ENCODE results near the gene PKP1. TPM values are rescaled to one million over a fixed set of nuclear protein-coding genes. Genes with fewer than 3 reads are reported as not detected.

Gene PKP1
- total and polyA plus RNA-seq, 2 experiments from 2014 or later, result 0.19 to 0.83 TPM

DNA sequence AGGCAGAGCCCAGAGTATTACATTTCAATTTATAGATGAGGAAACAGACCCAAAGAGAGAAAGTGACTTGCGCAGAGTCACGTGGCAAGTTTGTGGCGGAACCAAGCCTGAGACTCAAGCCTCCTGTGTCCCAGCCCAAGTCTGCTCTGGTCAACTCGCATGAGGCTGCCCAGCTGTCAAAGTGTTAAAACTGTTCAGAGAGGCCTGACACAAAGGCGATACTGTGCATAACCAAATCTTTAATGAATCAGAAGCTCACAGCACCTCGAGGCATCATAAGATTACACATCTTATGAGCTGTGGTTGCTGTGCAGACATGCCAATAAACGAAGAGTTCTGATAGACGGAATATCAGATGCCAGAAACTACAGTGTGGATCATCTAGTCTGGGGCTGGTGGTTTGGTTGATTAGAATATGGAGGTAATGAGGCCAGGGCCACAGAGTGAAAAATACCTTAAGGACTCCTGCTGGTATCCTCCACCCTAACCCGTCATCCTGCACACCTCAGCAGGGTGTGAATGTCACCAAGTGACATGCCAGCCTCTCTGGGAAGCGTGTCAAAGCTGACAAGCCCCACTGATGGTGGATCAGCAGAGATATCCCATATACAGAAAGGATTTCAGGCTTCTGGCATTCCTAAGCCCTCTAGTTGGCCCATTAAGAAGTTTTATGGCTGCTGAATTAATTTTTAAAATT lies 52.0 kb downstream of the PKP1 start (continued):
- TF ChIP-seq, protein P1, sequence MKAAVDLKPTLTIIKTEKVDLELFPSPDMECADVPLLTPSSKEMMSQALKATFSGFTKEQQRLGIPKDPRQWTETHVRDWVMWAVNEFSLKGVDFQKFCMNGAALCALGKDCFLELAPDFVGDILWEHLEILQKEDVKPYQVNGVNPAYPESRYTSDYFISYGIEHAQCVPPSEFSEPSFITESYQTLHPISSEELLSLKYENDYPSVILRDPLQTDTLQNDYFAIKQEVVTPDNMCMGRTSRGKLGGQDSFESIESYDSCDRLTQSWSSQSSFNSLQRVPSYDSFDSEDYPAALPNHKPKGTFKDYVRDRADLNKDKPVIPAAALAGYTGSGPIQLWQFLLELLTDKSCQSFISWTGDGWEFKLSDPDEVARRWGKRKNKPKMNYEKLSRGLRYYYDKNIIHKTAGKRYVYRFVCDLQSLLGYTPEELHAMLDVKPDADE (IDR thresholded peaks at IDR 0.05), result no peak
- TF ChIP-seq, protein P2, sequence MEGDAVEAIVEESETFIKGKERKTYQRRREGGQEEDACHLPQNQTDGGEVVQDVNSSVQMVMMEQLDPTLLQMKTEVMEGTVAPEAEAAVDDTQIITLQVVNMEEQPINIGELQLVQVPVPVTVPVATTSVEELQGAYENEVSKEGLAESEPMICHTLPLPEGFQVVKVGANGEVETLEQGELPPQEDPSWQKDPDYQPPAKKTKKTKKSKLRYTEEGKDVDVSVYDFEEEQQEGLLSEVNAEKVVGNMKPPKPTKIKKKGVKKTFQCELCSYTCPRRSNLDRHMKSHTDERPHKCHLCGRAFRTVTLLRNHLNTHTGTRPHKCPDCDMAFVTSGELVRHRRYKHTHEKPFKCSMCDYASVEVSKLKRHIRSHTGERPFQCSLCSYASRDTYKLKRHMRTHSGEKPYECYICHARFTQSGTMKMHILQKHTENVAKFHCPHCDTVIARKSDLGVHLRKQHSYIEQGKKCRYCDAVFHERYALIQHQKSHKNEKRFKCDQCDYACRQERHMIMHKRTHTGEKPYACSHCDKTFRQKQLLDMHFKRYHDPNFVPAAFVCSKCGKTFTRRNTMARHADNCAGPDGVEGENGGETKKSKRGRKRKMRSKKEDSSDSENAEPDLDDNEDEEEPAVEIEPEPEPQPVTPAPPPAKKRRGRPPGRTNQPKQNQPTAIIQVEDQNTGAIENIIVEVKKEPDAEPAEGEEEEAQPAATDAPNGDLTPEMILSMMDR (conservative IDR thresholded peaks at IDR 0.05; ENCODE audit: low read depth in 2 of 2), result no peak
- no peak for TF ChIP-seq EZH2 (IDR thresholded peaks at IDR 0.05; ENCODE audit: low read depth, unreplicated experiment)
- TF ChIP-seq STAT1 (IDR thresholded peaks at IDR 0.05; ENCODE audit: unreplicated experiment), result no peak
- TF ChIP-seq NANOG (IDR thresholded peaks at IDR 0.05; ENCODE audit: borderline replicate concordance), result no peak
- no peak for TF ChIP-seq CREB1 (CRISPR knock-in tag; IDR thresholded peaks at IDR 0.05; ENCODE audit: low read depth)
- TF ChIP-seq JUNB (IDR thresholded peaks at IDR 0.05; ENCODE audit: unreplicated experiment), result no peak
- TF ChIP-seq ZNF331 (CRISPR knock-in tag; IDR thresholded peaks at IDR 0.05; ENCODE audit: low read depth), result no peak

DNA sequence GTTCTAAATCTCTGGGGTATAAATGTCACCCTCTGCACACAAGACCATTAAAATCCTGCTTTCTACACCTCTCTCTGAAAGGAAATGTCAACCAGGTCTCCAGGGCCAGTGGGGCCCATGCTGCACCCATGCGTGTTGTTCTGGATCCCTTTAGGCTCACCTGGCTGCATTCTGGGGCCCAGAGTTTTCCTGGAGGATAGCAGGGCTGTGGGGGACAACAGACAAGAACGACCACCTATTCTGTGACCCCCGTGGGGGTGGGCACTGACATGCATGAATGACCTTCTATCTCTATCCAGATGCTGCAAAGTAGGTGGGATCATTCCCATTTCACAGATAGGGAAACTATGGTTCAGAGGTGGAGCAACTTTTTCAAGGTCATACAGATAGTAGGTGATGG lies 52.6 kb downstream of the PKP1 start:
- no peak overlapping the region for H3K27ac ChIP-seq (ENCODE audit: low read depth)
- H3K9me3 Mint-ChIP-seq, result 0 out of 3 replicates have a peak, but pooled peaks cover under 1% of the 10 kb centered on the region
- TF ChIP-seq ZNF331 (CRISPR knock-in tag; IDR thresholded peaks at IDR 0.05; ENCODE audit: low read depth) (no peak), NANOG (IDR thresholded peaks at IDR 0.05; ENCODE audit: borderline replicate concordance) (no peak), EZH2phosphoT487 (IDR thresholded peaks at IDR 0.05; ENCODE audit: unreplicated experiment) (no peak), JUNB (IDR thresholded peaks at IDR 0.05; ENCODE audit: unreplicated experiment) (no peak), CREB1 (CRISPR knock-in tag; IDR thresholded peaks at IDR 0.05; ENCODE audit: low read depth) (no peak), EZH2 (IDR thresholded peaks at IDR 0.05; ENCODE audit: low read depth, unreplicated experiment) (no peak), STAT1 (IDR thresholded peaks at IDR 0.05; ENCODE audit: unreplicated experiment) (no peak), ZNF114 (CRISPR knock-in tag; IDR thresholded peaks at IDR 0.05) (no peak), POLR2AphosphoS5 (IDR thresholded peaks at IDR 0.05; ENCODE audit: low read depth) (no peak)
- TF ChIP-seq, protein P2 (conservative IDR thresholded peaks at IDR 0.05; ENCODE audit: low read depth in 2 of 2), result no peak
- TF ChIP-seq, protein P3, sequence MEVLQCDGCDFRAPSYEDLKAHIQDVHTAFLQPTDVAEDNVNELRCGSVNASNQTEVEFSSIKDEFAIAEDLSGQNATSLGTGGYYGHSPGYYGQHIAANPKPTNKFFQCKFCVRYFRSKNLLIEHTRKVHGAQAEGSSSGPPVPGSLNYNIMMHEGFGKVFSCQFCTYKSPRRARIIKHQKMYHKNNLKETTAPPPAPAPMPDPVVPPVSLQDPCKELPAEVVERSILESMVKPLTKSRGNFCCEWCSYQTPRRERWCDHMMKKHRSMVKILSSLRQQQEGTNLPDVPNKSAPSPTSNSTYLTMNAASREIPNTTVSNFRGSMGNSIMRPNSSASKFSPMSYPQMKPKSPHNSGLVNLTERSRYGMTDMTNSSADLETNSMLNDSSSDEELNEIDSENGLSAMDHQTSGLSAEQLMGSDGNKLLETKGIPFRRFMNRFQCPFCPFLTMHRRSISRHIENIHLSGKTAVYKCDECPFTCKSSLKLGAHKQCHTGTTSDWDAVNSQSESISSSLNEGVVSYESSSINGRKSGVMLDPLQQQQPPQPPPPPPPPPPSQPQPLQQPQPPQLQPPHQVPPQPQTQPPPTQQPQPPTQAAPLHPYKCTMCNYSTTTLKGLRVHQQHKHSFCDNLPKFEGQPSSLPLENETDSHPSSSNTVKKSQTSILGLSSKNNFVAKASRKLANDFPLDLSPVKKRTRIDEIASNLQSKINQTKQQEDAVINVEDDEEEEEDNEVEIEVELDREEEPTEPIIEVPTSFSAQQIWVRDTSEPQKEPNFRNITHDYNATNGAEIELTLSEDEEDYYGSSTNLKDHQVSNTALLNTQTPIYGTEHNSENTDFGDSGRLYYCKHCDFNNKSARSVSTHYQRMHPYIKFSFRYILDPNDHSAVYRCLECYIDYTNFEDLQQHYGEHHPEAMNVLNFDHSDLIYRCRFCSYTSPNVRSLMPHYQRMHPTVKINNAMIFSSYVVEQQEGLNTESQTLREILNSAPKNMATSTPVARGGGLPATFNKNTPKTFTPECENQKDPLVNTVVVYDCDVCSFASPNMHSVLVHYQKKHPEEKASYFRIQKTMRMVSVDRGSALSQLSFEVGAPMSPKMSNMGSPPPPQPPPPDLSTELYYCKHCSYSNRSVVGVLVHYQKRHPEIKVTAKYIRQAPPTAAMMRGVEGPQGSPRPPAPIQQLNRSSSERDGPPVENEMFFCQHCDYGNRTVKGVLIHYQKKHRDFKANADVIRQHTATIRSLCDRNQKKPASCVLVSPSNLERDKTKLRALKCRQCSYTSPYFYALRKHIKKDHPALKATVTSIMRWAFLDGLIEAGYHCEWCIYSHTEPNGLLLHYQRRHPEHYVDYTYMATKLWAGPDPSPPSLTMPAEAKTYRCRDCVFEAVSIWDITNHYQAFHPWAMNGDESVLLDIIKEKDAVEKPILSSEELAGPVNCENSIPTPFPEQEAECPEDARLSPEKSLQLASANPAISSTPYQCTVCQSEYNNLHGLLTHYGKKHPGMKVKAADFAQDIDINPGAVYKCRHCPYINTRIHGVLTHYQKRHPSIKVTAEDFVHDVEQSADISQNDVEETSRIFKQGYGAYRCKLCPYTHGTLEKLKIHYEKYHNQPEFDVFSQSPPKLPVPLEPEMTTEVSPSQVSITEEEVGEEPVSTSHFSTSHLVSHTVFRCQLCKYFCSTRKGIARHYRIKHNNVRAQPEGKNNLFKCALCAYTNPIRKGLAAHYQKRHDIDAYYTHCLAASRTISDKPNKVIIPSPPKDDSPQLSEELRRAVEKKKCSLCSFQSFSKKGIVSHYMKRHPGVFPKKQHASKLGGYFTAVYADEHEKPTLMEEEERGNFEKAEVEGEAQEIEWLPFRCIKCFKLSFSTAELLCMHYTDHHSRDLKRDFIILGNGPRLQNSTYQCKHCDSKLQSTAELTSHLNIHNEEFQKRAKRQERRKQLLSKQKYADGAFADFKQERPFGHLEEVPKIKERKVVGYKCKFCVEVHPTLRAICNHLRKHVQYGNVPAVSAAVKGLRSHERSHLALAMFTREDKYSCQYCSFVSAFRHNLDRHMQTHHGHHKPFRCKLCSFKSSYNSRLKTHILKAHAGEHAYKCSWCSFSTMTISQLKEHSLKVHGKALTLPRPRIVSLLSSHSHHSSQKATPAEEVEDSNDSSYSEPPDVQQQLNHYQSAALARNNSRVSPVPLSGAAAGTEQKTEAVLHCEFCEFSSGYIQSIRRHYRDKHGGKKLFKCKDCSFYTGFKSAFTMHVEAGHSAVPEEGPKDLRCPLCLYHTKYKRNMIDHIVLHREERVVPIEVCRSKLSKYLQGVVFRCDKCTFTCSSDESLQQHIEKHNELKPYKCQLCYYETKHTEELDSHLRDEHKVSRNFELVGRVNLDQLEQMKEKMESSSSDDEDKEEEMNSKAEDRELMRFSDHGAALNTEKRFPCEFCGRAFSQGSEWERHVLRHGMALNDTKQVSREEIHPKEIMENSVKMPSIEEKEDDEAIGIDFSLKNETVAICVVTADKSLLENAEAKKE (CRISPR knock-in tag; IDR thresholded peaks at IDR 0.05), result no peak

More for the DNA sequence above, 52.6 kb downstream of the PKP1 start:
- Histone ChIP-seq H3K36me3 (ENCODE audit: insufficient read depth) (no peaks in the 10 kb centered on the region), H3K4me2 (no peak overlapping the region), H3K27me3 (ENCODE audit: insufficient read depth) (no peaks in the 10 kb centered on the region), H3K4me1 (ENCODE audit: insufficient read depth) (no peaks in the 10 kb centered on the region), H4K20me1 (replicated peaks; ENCODE audit: insufficient read depth) (no peaks in the 10 kb centered on the region), H3K9me2 (ENCODE audit: insufficient read depth) (no peaks in the 10 kb centered on the region), H3F3A (replicated peaks; ENCODE audit: low read depth) (no peaks in the 10 kb centered on the region), H2AFZ (no peak overlapping the region), H3K79me2 (replicated peaks; ENCODE audit: insufficient read depth) (no peaks in the 10 kb centered on the region), H3K4me3 (no peak overlapping the region)
- ATAC-seq, result no peak
- DNase-seq (ENCODE audit: low spot score), result no peak
- Mint-ChIP-seq H3K36me3 (ENCODE audit: low read depth) (no peaks in the 10 kb centered on the region), H3K27me3 (ENCODE audit: insufficient read depth, low read depth, poor library complexity) (peaks cover 3% of the 10 kb centered on the region), H3K4me1 (no peaks in the 10 kb centered on the region), H3K4me3 (no peak overlapping the region), H3K27ac (no peak overlapping the region)
